COR-L47 (cell line): ENCODE data around the gene CUL9.

Experiments used
- DNase-seq: peaks from one replicate; lab custom pipeline; 2025; lab: John Stamatoyannopoulos, UW

CUL9 gene

GRCh38 chr6:43173591-43174262 is 8.3 kb upstream of the CUL9 start:
- DNase-seq, result no peak

- peak; percentile 97 for DNase-seq
Observed at GRCh38 chr6:43174263-43175112, 7.5 kb upstream of the CUL9 start.

DNA sequence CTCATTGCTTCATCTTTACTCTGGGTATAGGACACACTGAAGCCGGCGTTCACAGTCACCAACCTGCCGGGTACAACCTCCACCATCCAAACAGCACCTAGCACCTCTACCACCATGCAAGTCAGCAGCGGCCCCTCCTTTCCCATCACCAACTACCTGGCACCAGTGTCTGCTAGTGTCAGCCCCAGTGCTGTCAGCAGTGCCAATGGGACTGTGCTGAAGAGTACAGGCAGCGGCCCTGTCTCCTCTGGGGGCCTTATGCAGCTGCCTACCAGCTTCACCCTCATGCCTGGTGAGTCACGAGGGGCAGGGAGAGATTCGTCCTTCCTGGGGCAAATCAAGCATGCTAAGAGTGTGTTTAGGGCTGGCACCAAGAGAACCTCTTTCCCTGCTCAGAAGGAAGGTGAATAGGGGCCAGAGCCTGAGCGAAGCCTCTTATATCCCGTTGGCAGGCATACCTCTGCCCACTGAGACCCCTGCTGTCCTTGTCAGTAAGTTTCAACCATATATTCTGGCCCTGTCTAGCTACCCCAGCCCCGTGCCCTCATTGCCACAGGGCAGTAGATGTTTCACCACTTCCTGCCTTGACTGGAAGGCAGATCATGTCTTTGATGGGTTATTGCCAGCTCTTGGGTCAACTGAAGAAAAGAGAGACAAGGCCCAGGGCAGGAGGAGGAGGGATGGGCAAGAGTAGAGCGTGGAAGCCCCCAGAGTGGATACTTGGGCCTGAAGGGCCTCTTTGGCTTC is 6.1 kb upstream of the CUL9 start:
- no peak for DNase-seq

- no peak for DNase-seq
Observed at GRCh38 chr6:43176423-43176786, 5.6 kb upstream of the CUL9 start.

- DNase-seq, result no peak
Observed at GRCh38 chr6:43178150-43178549, 3.8 kb upstream of the CUL9 start.

DNA sequence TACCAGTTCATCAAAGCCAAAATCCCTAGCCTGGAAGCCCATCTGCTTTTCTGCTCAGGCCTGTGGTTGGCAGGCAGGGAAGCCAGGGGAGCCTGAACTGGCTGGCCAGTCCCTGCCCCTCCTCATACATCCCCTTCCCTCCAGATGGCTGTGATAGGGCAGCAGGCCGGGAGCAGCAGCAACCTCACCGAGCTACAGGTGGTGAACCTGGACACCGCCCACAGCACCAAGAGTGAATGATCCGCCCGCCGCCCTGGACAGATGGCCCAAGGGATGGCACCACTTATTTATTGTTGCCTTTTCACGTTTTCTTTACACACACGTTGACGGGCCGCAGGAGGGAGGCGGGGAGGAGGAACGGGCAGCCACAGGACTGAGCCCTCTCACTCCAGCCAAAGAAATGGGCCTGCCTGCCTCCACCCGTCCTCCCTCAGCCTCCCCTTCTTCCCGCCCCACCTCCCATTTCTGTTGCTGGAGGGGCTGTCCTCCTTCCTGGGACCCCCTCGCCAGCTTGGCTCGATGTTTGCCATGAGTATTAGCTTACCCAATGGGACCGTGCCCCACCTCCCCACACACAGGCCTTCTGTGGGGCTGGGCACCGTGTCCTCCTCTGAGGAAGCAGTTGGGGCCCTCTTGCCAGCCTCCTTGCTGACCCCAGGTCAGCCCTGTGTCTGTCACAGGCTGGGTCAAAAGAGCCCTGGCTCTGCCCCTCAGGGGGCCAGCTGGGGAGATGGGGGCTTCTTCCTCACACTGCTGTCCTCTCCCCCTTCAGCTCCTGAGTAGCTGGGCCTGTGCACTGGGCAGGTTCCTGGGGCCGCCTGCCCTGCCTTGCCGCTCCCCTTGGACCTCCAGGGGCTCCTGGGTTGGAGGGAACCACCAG is 2.8 kb upstream of the CUL9 start:
- DNase-seq, result no peak

DNA sequence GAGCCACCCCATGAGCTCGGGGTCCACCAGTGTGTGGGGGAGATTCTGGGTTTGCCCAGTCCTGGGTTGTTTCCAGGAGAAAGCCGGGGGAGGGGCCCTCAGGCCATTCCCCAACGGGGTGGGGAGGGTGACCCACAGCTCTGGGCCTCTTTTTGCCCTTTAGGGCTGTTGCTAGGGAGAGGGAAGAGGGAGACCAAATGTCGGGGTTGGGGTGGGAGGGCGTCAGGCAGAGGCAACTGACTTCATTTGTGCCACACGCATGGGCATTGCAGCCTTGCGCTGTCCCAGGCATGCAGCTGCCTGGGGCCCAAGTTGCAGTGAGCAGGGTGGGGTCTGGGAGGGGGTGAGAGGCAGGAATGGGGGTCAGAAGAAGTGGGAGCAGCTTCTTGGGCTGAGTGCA is 1.9 kb upstream of the CUL9 start:
- no peak for DNase-seq

DNA sequence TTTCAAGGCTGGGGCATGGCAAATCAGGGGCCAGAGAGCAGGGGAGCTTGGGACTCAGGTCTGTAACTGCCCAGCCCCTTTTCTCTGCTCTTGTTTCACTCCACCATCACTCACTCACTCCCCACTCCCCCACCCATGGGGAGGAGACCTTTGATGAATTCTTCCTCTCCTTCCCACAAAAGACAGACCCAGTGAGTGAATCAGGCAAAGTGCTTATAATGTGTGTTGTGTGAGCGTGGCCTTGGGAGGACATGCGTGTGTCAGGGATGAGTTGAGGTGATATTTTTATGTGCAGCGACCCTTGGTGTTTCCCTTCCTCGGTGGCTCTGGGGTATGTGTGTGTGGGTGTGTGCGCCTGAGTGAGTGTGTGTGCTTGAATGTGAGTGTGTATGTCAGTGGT is 1.0 kb upstream of the CUL9 start:
- DNase-seq, result no peak

DNA sequence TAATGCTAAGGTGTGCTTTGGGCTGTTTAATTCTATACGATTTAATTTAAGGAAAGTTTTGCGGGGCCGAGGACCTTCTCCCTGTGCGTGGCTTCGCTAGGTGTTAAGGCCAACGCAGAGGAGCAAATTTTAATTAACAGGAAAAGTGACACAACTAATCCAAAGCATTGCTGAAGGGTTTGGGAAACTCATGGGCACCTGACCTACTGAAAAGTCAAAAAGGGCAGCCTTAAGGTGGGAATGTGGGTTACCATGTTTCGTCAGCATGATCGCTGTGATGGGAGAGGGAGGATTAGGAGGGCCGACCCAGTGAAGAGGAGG is 415 bp upstream of the CUL9 start:
- DNase-seq, result no peak

DNA sequence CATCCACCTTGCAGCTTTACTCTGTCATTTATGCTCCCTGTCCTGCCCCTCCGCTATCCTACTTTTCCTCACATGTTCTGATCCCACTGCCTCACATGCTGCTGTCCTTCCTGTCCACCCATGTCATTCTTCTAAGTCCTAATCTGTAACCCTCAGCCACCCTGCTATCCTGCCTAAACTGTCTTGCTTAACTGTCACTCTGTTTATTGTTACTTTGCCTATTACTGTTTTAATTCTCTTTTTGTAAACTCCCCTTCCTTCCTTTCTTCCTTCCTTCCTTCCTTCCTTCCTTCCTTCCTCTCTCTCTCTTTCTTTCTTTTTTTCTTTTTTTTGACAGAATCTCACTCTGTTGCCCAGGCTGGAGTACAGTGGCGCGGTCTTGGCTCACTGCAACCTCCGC is 1.4 kb downstream of the CUL9 start:
- DNase-seq, result no peak

DNA sequence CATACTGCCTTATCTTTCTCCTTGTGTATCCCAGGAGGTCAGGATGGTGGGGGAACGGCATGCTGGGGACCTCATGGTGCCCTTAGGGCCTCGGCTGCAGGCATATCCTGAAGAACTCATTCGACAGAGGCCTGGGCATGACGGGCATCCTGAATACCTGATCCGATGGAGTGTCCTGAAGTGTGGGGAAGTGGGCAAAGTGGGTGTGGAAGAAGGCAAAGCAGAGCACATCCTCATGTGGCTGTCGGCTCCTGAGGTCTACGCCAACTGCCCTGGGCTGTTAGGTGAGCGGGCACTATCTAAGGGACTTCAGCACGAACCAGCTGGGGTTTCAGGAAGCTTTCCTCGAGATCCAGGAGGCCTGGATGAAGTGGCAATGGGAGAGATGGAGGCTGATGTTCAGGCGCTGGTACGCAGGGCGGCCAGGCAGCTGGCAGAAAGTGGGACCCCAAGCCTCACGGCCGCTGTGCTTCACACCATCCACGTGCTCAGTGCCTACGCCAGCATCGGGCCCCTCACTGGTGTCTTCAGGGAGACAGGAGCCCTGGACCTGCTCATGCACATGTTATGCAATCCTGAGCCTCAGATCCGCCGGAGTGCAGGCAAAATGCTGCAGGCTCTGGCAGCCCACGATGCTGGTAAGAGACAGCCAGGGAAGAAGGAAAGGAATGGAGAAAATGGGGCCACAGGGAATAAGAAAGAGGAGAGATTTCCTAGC is 2.4 kb downstream of the CUL9 start:
- no peak for DNase-seq

DNA sequence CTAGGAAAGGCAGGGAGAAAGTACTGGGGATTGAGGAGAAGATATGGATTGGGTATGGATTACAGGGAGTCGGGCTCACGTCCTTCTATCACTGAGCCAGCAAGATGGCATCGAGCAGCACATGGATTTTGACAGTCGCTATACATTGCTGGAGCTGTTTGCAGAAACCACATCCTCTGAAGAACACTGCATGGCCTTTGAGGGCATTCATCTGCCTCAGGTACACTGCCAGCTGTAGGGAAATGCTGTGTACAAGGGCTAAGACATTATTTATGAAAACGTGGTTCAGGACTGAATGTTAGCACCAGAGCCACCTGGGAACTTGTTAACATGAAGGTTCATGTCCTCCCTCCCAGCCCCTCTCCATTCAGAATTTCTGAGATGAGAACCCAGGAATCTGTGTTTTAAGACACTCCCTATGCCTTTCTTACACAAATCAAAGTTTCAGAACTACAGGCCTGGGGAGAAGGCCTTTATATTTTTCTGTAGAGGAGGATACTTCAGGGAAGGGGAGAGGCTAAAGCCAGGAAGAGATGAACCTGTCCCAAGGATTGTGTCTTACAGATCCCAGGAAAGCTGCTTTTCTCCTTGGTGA is 3.5 kb downstream of the CUL9 start:
- no peak for DNase-seq

DNA sequence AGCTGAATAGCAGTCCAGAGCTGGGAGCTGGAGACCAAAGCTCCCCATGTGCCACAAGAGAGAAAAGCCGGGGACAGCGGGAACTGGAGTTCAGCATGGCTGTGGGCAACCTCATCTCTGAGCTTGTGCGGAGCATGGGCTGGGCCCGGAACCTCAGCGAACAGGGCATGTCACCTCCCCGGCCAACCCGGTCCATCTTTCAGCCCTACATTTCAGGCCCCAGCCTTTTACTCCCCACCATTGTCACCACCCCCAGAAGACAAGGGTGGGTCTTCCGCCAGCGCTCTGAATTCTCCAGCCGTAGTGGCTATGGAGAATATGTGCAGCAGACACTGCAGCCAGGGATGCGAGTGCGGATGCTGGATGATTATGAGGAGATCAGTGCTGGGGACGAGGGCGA is 4.0 kb downstream of the CUL9 start:
- DNase-seq, result no peak

DNA sequence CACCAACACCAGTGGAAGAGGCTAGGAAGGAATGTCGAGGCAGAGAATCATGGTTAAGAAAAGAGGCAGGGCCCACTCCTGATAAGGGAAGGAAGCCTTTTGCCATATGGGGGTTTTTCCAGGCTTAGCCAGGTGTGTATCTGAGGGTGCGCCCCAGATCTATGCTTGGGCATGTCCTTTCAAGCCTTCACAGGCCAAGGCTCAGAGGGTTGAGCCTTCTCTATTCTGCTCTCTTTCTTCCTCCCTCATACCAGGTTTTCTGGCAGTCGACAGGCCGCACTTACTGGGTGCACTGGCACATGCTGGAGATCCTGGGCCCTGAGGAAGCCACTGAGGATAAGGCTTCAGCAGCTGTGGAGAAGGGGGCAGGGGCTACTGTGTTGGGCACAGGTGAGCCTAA is 4.7 kb downstream of the CUL9 start:
- no peak for DNase-seq

GRCh38 chr6:43187821-43188220 is 5.8 kb downstream of the CUL9 start:
- DNase-seq, result no peak

- no peak for DNase-seq
Observed at GRCh38 chr6:43188426-43188825, 6.4 kb downstream of the CUL9 start.

DNA sequence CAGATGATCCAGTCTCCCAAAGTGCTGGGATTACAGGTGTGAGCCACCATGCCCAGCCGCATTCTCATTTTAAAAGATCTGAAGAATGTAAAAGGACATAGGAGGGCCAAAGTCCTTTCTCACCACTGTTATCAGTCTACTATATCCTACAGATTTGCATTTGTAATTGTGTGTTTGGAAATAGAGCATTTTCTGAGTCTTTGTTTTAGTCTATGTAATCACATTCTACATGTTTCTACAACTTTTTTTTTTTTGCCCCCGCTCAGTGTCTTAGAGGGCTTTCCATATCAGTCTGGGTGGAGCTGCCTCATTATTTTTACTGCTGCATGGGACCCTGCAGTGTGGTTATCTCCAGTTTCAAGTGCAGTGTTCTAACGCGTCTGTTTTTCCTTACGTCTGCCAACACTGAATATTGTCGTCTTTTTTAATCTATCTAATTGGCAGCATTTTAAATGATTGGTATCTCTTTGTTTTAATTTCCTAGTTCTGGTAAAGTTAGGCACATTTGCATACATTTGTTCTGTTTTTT is 7.8 kb downstream of the CUL9 start:
- DNase-seq, result no peak

GRCh38 chr6:43192911-43193310 is 10.9 kb downstream of the CUL9 start:
- DNase-seq, result no peak

DNA sequence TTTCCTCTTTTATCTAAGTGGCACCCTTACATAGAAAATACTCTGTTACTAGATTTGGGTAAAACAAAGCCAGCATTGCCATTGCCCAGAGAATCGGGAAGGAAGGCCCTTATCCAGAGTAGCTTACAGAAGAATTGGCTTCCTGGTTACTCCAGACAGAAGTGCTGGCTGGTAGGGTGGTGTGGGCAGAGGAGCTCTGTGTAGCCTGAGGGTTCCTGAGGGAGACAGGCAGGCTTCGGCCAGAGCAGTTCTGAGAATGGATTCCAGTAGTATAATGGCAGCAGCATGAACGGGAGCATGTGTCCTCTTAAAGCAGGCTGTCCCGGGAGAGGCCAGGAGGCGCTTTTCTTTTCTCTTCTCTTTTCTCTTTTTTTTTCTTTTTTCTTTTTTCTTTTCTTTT is 11.9 kb downstream of the CUL9 start:
- DNase-seq, result no peak

GRCh38 chr6:43196337-43196736 is 14.3 kb downstream of the CUL9 start:
- DNase-seq, result no peak

DNA sequence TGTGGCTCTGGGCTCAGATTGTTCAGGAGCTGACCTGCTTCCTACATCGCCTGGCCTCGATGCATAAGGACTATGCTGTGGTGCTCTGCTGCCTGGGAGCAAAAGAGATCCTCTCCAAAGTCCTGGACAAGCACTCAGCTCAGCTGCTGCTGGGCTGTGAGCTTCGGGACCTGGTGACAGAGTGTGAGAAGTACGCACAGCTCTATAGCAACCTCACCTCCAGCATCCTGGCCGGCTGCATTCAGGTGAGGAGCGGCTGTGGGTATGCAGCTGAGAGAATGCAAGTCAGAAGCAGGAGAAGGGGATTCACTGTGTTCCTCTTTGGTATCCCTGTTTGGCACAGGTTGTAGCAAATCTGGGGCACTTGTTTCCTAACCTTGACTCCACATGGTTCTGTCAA is 17.9 kb downstream of the CUL9 start:
- DNase-seq, result no peak
